Activated CD4-positive, CD25-positive, alpha-beta regulatory T cell treated with anti-CD3 and anti-CD28 coated beads, Interleukin-2, amount 50 U/mL, for 24 hours (primary cell): ENCODE data around the gene VASN.
"Not testable (repeated sequence)": the region's sequence is repeated elsewhere in the genome, so short reads cannot be mapped to it uniquely, and the experiment has no call there.

Source experiments
- ATAC-seq, 2 donors: fragments of 150-1000 bp; cut with Tn5 transposase; one replicate each; pipeline ENCODE4 v1.10.0; 2021; ENCODE audit warnings: mild to moderate bottlenecking in 1 of 2, moderate library complexity in 1 of 2

Gene VASN

DNA sequence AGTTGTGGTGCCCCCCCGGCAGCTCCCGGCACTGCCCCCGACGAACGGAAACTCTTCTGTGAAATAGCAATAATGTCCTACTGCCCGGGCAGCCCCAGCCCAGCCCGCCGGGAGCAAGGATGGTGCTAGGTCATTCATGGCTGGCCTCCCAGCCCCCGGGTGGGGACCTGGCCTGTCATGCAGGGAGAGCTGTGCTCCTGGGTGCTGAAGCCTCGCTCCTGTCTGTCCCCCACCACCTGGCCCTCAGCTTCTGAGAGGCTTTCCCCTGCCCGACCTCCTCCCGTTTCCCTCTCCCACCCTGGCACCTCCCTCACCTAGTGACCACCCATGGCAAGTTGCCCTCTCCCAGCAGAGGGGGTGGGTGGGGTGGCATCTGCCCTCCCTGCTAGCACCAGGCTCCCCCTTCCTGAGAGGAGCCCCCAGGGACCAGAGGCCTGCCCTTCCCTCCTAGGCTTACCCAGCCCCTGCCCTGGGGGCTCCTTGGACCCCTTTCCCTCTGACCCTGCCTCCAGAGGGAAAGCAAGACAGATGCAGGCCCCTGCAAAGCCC, 34.0 kb upstream of the VASN start:
- ATAC-seq = no peak

DNA sequence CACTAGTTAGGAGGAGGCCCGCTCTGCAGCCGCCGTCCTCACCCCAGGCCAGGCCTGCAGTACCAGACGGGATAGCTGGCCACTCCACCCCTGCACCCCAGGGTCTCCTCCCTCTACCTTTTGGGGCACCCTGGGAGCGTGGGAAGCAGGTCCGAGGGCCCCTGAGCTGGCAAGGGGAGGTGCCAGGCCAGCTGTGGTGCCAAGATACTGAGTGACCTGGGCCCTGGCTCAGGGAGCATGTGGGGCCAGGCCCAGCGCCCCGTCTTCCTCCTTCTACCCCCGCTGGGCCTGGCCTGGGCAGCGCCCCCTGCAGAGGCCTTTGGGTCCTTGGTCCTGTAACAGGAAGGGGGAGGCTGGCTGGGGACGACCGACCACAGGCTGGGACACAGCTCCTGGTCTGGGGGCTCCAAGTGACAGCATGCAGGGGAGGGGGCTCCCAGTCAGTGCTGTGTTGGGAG, 33.5 kb upstream of the VASN start:
- ATAC-seq = no peak

DNA sequence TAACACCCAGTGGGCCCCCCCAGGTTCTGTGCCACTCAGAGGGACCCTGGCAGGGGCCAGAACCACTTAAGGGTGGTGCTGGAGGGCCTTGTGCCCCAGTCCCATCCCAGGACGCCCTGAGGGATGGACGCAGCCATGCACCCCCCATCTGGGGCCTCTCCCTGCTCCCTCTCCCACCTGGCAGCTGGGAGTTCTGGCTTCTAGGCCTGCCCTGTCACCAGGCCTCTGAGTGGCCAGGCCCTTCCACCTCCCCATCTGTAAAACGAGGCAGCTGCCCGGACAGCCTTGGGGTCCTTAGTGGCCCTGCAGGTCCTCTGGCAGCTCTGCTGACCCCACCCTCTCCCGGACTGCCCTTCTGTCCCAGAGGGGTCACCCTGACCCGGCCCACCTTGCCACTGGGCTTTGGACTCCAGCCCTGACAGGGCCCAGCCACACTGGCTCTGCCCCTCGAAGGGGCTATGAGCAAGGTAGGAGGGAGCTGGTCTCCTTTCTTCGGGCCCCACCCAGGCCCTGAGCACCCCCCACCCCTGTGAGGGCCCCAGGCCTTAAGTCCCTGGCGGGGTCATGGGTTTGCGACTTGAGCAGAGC, 32.8 kb upstream of the VASN start:
- no peak for ATAC-seq

DNA sequence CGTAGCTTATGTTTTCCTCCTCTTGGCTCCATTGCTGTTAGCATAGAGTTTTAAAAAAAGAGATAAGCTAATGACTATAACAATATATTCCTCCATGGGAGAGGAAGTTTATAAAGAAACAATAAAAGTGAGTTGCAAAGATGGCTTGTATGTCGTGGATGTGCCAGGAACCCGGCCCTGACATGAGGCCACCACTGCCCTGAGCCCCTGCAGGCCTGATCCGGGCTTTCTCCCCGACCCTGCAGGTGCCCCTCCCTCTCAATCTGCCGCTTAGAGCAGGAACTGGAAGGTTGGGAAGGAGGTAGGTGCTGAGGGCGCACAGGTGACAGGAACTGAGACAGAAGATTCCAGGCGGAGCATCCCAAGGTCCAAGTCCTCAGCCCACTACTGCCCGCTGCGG, 32.2 kb upstream of the VASN start:
- ATAC-seq = no peak

DNA sequence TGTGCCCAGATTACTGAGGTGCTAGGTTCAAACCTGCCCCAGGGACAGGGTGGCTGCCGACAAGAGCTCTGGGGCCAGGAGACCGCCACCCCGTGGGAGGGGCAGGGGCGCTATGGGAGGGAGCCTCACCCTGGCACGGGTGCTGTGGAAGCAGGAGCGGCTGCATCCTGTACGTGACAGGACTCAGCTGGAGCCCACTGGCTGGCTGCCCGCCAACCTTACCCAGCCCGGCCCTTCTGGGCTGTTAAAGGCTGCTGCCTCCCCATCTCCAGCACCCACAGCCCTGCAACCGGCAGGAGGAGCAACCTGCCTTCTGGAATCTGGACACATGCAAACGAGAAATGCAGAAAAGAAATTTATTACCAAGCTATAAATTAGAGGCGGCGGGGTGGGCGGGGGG, 31.7 kb upstream of the VASN start:
- no peak for ATAC-seq

DNA sequence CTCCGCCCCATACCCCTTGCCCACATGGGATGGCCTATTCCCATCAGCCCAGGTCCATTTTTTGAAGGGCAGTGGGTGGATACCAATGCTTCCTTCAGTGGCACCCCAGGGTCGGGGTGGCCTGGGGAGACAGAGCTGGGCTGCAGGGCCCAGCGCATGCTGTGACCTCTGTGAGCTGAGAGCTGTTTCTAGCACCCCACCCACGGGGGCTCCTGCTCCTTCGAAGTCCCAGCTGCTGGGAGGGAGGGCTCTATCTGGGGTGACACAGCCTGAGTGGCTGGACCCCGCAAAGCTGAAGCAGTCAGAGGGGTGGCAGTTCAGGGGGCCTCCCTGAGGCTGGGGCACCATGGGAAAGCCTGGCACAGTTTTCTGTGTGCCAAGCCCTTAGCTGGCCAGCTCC, 31.2 kb upstream of the VASN start:
- ATAC-seq = no peak

DNA sequence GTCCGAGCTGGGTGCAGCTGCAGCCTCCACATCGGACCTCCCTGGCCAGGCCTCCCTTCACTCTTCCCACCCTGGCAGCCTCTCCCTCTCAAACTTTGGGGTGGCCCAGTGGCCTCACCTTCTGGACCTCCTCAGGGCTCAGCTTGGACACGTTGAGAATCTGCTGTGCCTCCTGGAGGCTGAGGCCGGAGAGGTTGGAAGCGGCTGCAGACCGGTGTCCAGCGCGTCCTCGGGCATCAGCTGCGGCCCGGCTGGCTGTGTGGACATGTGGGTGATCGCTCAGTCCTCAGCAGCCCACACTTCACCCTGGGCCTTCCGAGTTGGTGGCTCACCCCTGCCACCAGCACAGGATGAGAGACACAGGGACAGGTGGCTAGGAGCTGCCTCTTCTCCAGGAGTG, 30.4 kb upstream of the VASN start:
- ATAC-seq = no peak

DNA sequence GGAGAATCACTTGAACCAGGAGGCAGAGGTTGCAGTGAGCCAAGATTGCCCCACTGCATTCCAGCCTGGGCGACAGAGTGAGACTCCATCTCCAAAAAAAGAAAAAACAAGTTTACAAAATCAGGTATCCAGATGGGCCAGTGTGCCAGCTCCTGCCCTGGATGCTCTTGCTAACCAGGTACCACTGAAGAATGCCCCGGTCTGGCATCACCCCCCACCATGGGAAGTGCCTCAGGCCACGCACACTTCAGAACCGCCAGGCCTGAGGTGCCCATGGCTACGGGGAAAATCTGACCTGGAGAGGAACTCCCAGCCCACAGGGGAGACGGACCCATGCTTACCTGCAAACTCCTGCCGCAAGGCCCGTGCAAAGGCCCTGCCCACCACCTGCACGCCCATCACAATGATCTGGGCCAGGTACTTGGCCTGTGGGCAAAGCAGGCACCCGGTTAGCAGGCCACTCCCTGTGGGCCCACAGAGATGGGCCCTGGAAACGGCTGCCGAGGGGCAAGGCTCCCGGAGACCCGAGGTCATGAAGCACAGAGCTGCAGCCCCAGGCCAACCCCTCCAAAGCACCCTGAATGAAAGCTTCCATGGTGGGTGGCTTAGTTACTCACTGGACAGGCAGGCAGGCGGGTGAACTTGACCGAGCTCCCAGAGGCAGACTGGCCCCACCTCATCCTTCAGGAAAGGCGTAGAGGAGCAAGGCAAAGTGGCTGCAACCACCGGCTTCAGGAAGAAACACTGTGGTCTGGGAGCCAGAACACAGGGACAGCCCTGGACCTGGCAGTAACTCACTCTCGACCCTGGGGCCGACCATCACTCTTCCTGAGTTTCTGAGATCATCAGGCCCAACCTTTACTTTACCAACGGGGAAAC, 28.5 kb upstream of the VASN start:
- ATAC-seq = no peak

DNA sequence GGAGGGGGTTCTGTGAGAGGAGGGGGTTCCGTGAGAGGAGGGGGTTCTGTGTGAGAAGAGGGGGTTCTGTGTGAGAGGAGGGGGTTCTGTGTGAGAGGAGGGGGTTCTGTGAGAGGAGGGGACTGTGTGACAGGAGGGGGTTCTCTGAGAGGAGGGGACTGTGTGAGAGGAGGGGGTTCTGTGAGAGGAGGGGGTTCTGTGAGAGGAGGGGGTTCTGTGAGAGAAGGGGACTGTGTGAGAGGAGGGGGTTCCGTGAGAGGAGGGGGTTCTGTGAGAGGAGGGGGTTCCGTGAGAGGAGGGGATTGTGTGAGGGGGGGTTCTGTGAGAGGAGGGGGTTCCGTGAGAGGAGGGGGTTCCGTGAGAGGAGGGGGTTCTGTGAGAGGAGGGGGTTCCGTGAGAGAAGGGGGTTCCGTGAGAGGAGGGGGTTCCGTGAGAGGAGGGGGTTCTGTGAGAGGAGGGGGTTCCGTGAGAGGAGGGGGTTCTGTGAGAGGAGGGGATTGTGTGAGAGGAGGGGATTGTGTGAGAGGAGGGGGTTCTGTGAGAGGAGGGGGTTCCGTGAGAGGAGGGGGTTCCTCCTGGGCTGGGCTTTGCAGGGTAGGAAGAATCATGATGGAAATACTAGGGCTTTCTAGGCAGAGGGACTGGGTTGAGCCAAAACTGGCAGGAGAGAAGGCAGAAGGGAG, 27.2 kb upstream of the VASN start:
- not testable (repeated sequence) for ATAC-seq

DNA sequence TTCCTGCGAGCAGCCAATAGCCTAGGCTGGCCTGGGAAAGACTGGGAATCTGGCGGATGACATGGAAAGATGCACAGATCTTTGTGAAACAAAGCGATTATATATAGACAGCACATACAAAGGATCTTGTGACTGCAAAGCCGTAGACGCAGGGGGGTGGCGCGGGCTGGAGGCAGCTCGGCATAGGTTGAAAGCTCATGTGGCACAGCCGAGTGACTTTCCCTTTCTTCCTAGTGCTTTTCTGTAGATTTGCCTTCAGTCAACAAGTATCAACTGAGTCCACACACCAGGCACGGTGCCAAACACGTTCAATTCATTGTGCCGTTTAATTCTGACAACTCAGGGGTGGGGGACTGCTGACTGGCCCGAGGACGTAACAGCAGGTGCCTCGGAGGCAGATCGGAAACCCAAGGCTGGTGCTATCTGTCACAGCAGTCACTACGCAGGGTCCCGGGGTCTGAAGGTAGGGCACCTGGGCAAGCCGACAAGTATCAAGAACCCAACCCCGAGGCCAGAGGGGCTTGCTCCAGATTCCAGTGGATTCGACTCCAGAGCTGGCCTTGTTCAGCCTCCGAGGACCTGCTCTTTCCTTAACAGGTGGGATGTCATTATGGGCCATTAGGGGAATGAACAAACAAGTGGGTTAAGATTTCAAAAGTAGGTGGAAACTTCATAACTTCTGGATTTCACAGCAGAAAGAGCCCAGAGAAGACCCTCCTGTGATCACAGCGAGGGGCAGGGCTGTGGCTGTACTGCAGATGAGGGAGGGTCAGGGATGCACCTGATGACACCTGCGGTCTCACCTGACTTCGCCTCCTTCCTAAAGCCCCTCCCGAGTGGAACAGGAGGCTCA, 26.4 kb upstream of the VASN start:
- ATAC-seq = no peak

DNA sequence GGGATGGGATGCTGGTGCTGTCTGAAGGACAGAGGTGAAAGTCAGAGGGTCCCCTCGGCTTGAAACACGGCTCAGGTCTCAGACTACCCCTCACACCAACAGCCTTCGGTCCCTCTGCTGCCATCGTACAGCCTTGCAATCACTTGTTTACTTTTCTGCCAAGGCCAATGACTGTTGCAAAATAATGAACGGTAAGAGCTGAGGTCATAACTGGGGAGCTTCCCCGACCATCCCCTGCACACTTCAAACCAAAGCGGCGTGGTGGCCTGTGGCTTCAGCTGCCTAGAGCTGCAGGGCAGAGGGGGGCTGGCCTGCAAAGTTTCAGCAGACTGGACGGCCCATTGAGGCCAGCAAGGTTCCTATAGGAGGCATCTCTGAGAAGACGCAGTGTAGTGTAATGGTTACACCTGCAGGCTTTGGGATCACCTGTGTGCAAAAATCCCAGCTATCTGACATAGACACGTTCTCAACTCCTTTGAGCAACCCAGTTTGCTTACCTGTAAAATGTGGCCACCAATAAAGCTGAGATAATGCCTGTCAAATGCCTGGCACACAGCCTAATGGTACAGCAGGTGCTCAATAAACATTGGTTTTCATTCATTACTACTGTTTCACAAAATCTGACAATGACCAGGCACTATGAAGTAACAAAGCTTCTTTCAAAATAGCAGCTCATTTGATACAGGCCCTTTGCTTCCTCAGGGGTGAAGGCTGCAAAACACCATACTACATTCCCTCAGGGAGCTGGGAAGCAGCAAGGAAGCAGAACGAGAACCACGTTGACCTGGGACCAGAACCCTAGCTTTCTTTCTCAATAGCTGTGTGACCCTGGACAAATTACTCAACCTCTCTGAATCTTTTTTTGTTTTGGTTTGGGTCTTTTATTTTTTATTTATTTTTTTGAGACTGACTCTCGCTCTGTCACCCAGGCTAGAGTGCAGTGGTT, 25.5 kb upstream of the VASN start:
- no peak for ATAC-seq

DNA sequence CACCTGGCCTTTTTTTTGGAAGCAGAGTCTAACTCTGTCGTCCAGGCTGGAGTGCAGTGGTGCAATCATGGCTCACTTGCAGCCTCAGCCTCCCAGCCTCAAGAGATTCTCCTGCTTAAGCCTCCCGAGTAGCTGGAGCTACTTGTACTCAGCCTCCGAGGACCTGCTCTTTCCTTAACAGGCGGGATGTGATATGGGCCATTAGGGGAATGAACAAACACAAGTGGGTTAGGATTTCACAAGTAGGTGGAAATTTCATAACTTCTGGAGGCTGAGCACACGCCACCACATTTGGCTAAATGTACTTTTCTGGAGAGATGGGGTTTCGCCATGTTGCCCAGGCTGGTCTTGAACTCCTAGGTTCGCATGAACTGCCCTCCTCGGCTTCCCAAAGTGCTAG, 24.6 kb upstream of the VASN start:
- ATAC-seq = no peak

DNA sequence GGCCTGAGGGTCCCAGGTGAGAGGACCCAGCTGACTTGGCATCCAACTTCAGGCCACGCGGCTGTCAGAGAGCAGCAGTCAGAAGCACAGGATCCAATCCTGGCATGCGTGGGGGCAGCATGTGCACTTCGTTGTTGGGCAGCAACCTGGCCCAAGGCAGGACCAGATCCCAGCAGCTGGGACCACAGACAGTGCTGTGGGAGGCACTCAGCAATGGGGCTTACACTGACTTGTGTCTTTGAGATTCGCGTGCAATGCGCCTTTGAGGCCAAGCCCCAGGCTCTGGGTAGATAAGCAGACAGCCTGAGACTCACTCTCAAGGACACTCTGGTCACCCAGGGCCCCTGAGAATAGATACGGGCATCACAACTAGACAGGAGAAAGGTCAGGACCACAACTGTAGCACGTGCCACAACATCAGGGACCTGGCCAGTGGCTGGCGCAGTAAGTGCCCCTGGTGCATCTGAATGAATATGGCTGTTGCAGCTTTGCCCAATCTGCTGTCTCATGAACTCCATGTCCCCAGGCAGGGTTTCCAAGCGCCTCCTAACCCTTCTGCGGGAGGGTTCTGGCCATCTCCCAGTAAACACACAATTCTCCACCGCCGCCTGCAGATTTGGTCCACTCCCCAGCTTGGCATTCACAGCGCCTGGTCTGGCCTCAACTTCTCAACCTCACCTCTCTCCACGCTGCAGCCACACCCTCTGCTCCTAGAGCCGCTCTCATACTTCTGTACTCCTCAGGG, 23.7 kb upstream of the VASN start:
- ATAC-seq = no peak

DNA sequence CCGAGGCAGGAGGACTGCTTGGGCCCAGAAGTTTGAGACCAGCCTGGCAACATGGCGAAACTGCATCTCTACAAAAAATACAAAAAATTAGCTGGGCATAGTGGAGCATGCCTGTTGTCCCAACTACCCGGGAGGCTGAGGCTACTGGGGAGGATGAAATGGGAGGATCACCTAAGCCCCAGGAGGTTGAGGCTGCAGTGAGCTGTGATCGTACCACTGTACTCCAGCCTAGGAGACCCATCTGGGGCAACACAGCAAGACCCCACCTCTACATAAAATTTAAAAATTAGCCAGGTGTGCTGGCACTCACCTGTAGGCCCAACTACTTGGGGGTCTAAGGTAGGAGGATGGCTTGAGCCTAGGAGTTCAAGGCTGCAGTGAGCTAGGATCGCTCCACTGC, 22.3 kb upstream of the VASN start:
- ATAC-seq = no peak

DNA sequence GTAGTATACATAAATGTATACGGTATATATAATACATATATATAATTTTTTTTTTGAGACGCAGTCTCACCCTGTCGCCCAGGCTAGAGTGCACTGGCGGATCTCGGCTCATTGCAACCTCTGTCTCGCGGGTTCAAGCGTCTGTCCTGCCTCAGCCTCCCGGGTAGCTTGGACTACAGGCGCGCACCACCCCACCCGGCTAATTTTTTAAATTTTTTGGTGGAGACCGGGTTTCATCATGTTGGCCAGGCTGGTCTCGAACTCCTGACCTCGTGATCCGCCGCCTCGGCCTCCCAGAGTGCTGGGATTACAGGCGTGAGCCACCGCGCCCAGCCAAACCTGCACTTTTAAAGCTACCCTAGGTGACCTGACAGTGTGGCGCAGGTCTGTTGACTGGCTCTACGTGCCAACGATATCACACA, 21.3 kb upstream of the VASN start:
- peak in 1 of 2 donors; percentile 19 for ATAC-seq

DNA sequence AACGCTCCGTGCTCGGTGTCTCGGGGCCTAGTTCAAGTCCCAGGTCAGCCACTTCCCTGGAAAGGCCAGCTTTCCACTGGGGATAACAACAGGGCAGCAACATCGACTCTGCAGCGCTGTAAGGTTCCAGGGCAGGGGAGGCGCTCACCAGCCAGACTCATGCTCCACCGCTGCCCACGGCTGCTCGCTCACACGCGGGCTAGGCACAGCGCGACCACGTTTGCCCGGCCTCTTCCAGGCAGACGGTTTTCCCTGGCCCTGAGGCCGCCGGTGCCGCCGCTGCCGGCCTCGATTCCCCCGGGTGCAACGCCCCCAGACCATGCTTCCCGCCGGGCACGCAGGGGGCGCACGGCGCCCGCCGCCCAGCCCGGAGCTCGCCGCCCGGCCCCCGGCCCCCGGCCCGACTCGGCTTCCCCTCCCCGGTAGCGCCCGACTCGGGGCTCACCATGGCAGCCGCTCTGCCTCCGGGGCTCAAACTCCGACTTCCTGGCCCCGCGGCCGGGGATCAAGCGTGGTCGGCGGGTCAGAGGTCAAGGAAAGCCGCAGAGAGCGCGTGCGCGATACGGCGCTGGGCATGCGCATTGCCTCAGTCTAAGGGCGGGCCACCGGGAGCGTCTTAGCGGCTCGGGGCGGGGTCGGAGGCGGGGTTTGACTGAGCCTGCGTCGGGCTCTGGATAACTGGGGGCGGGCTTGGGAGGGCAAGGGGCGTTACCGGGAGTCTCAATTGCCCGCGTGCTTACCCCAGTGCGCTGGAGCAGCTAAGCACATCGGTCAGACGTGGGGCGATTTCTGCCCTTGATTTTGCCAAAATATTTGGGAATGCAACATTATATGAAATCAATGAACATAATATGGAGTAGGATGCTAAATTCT, 20.6 kb upstream of the VASN start, which contains the start of gene PAM16:
PAM16 (minus strand) TSS at position 535 of the 873 bp plus-strand sequence; CDS start at position 448, 87 bp downstream.
- ATAC-seq = peak; percentile 87 to 92

DNA sequence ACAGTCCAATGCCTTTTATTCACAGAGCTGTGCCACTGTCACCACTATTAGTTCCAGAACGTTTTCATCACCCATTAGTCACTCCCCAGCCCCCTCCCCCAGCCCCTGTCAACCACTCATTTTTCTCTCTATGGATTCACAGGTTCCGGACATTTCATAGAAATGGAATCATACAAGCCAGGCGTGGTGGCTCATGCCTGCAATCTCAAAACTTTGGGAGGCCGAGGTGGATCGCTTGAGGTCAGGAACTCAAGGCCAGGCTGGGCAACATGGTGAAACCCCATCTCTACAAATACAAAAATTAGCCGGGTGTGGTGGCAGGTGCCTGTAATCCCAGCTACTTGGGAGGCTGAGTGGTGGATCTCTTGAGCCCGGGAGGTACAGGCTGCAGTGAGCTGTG, 19.8 kb upstream of the VASN start:
- no peak for ATAC-seq

DNA sequence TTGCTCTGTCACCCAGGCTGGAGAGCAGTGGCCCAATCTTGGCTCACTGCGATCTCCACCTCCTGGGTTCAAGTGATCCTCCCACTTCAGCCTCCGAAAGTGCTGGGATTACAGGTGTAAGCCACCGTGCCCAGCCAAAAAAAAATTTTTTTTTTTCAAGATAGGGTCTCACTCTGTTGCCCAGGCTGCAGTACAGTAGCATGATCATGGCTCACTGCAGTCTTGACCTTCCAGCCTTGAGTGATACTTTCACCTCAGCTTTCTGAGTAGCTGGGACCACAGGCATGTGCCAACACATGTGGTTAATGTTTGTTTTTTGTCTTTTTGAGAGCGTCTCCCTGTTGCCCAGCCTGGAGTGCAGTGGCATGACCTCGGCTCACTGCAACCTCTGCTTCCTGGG, 18.8 kb upstream of the VASN start:
- ATAC-seq = no peak

DNA sequence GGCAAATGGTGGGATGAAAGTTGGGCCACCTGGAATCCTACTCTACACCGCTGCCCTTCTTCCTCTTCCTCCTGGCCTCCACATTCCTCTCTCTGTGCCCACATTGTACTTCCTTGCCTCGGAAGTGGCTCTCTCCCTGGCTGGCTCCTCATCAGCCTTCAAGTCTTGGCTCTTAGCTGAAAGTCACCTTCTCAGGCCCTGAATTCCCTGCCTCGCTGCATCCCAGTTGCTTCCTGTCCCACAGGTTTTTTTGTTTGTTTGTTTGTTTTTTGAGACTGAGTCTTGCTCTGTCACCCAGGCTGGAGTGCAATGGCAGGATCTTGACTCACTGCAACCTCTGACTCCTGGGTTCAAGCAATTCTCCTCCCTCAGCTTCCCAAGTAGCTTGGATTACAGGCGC, 18.0 kb upstream of the VASN start:
- ATAC-seq = no peak
